ENCODE data around the gene KIF3C. TPM values are rescaled to one million over a fixed set of nuclear protein-coding genes. Genes with fewer than 3 reads are reported as not detected.

The KIF3C gene
- total and polyA plus RNA-seq, 2 of the 4 experiments (the other 2 are of a cell fraction) = 8.3 to 15.4 TPM

- BruUV-seq (replicated peaks) = no TSS peak
Measured at GRCh38 chr2:25954199-25954752, 28.0 kb downstream of the KIF3C start.

More at GRCh38 chr2:25954199-25954752, 28.0 kb downstream of the KIF3C start:
- H3K4me2 ChIP-seq (ENCODE audit: low read depth, low read length) = no peak overlapping the region
- H4K8ac ChIP-seq (ENCODE audit: low read depth in 2 of 2, low read length in 2 of 2) = no peak overlapping the region
- H3K4me1 ChIP-seq (ENCODE audit: control insufficient read depth, insufficient read depth, low read length) = peaks cover 2% of the 10 kb centered on the region; the same call in 1 of the 2 replicates
- H2BK20ac ChIP-seq (ENCODE audit: low read depth, low read length) = no peak overlapping the region
- no peak overlapping the region for H2BK5ac ChIP-seq (ENCODE audit: low read depth, low read length, poor library complexity, severe bottlenecking)
- no peak overlapping the region for H3K23ac ChIP-seq (ENCODE audit: low read depth, low read length)
- ATAC-seq (ENCODE audit: low read depth) (no peak), DNase-seq (no peak)
- H2AK5ac ChIP-seq (ENCODE audit: low read depth, low read length) = no peak overlapping the region
- H4K20me1 ChIP-seq (ENCODE audit: insufficient read depth, low read length) = peaks cover 5% of the 10 kb centered on the region; the same call in 1 of the 2 replicates
- dilution Hi-C loops (cut with HindIII; ENCODE audit: low sequenced_read_pairs, unreplicated experiment) (no loop called here), intact Hi-C loops (cut with micrococcal nuclease) (loop anchor here (5.0 kb wide), 1 partner anchor 373 kb away; no protein-coding TSS in a partner anchor), in situ Hi-C loops (cut with MboI; ENCODE audit: low sequenced_read_pairs) (loop anchor here (25.0 kb wide), 1 partner anchor 383 kb away; the partner anchor contains the start of genes ADGRF3 and SELENOI)
- no peak overlapping the region for H3K4me3 ChIP-seq (ENCODE audit: insufficient read depth, low read depth, low read length)
- TF ChIP-seq NFE2L2 (IDR thresholded peaks at IDR 0.05; ENCODE audit: low read depth, low read length) = no peak
- H3K56ac ChIP-seq (ENCODE audit: extremely low read depth, insufficient read depth, low read length) = no peak overlapping the region
- no peak overlapping the region for H4K91ac ChIP-seq (ENCODE audit: insufficient read depth, low read depth, low read length)
- H2BK120ac ChIP-seq (ENCODE audit: low read depth, low read length) = no peak overlapping the region
- H2AFZ ChIP-seq (replicated peaks; ENCODE audit: low read length, poor library complexity) = no peak overlapping the region
- peaks cover 4% of the 10 kb centered on the region; the same call in 1 of the 2 replicates for H3K9me1 ChIP-seq (ENCODE audit: insufficient read depth, low read length)
- CTCF ChIA-PET = no interaction called here
- H2AK9ac ChIP-seq (replicated peaks; ENCODE audit: low read depth, low read length, poor library complexity) = no peak overlapping the region
- H3K27me3 ChIP-seq (ENCODE audit: control insufficient read depth, insufficient read depth, low read length) = no peaks in the 10 kb centered on the region
- H3K9ac ChIP-seq (ENCODE audit: low read depth, low read length) = no peak overlapping the region
- no peak overlapping the region for H3K27ac ChIP-seq (ENCODE audit: insufficient read depth, low read length)
- H4K5ac ChIP-seq (ENCODE audit: low read depth, low read length) = no peak overlapping the region
- no peak overlapping the region for H3K4ac ChIP-seq (ENCODE audit: low read depth, low read length)
- no peak overlapping the region for H2BK15ac ChIP-seq (ENCODE audit: low read depth, low read length)
- H3K9me3 ChIP-seq (ENCODE audit: control insufficient read depth, insufficient read depth, low read length) = no peaks in the 10 kb centered on the region
- peaks cover 0 to 7% of the 10 kb centered on the region in 2 experiments; a peak in 2 of 4 replicates for H3K79me1 ChIP-seq (ENCODE audit: low read depth in 1 of 2, low read length in 2 of 2)
- no peak overlapping the region for H3K18ac ChIP-seq (ENCODE audit: low read depth, low read length)
- peaks cover 16% of the 10 kb centered on the region; the same call in 1 of the 2 replicates for H3K36me3 ChIP-seq (ENCODE audit: control insufficient read depth, insufficient read depth, low read length)
- WGBS, 2 experiments (ENCODE audit: extremely low coverage in 2 of 2, insufficient read length in 1 of 2) = 87% methylated on average over 11 of the region's 21 CpGs; no CpG with 5 or more reads in 1 of the 2 experiments
- POLR2A ChIA-PET (ENCODE audit: unreplicated experiment) = no interaction called here
- H3K14ac ChIP-seq (replicated peaks; ENCODE audit: low read depth, low read length) = no peak overlapping the region

Measured in IMR-90 (cell line).